ENCODE measurements around the gene ZBTB4.

Gene ZBTB4

GRCh38 chr17:7421186-7421585, 58.2 kb downstream of the ZBTB4 start:
- DNase-seq (ENCODE audit: low read depth in 3 of 3): no peak

GRCh38 chr17:7419819-7420610, 59.4 kb downstream of the ZBTB4 start, which contains the start of gene SPEM1:
Gene SPEM1, plus strand, starts transcription at chr17:7420324. Its CDS starts 61 bp downstream, at chr17:7420385.
- no peak for DNase-seq (ENCODE audit: low read depth in 3 of 3)

- DNase-seq (ENCODE audit: low read depth in 3 of 3): no peak
These were observed 60.8 kb downstream of the ZBTB4 start for GRCh38 chr17:7418472-7419152.

DNA sequence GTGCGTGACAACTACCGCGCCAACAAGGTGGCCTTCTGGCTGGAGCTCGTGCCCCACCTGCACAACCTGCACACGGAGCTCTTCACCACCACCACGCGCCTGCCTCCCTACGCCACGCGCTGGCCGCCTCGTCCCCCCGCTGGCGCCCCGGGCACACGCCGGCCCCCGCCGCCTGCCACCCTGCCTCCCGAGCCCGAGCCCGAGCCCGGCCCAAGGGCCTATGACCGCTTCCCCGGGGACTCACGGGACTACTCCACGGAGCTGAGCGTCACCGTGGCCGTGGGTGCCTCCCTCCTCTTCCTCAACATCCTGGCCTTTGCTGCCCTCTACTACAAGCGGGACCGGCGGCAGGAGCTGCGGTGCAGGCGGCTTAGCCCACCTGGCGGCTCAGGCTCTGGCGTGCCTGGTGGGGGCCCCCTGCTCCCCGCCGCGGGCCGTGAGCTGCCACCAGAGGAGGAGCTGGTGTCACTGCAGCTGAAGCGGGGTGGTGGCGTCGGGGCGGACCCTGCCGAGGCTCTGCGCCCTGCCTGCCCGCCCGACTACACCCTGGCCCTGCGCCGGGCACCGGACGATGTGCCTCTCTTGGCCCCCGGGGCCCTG, 62.3 kb downstream of the ZBTB4 start:
- no peak for DNase-seq (ENCODE audit: low read depth in 3 of 3)

DNA sequence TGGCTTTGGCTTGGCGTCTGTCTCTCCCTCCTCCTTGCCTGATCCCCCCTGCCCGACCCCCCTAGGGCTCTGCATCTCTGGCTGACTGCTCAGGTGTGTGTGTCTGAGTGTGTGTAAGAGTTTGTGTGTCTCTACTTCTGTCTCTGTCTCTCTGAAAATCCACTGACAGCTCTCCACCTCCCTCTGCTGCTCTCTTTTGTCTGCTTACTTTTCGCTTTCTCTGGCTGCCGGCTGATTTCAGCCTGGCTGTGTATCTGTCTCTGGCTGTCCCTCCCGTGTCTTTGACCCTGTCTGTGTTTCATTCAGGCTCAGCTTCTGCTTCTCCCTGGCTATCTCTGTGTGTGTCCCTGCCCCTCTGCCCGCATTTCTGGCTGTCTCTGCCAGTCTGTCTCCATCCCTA, 63.1 kb downstream of the ZBTB4 start:
- no peak for DNase-seq (ENCODE audit: low read depth in 3 of 3)

GRCh38 chr17:7415784-7416183, 63.6 kb downstream of the ZBTB4 start:
- no peak for DNase-seq (ENCODE audit: low read depth in 3 of 3)

GRCh38 chr17:7414837-7415236, 64.6 kb downstream of the ZBTB4 start:
- DNase-seq (ENCODE audit: low read depth in 3 of 3): no peak

GRCh38 chr17:7413346-7413985, 66.0 kb downstream of the ZBTB4 start:
- DNase-seq (ENCODE audit: low read depth in 3 of 3): no peak

DNA sequence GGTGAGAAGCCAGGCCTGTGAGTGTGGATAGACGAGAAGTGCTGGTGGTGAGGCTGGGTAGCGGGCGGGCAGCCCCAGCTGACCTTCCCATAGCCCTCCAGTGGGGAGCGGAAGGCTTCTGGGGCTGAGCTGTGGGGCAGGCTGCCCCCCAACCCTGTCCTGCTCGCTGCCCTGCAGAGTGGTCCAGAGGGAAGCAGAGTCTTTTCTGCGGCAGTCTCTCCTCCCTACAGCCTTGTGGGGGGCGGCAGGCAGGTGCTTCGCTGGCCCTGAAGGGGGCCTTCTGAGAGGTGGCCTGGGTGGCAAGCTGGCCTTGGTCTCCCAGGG, 68.0 kb downstream of the ZBTB4 start:
- no peak for DNase-seq (ENCODE audit: low read depth in 3 of 3)

GRCh38 chr17:7410634-7411426, 68.6 kb downstream of the ZBTB4 start:
- DNase-seq (ENCODE audit: low read depth in 3 of 3): no peak

DNA sequence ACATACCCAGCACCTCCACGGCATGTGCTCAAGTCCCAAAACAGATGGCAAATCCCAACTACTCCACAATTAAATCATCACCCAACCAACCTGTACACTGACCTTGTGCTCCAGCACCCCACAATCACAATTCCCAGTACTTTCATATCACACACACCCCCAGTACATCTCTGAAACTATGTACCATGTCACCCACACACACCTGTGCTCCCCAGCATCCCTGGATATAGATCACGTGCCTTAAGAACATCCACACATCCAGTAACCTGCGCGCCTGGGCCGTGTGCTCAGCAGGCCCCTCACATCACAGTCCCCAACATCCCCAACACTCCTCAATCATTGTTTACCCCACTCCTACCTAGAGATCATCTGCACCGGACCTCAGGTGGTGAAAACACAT, 69.7 kb downstream of the ZBTB4 start:
- DNase-seq (ENCODE audit: low read depth in 3 of 3): no peak
